Thyroid gland (tissue), 4 donors: Measurements from ENCODE around the gene GSPT1. TPM values are rescaled to one million over a fixed set of nuclear protein-coding genes. Genes with fewer than 3 reads are reported as not detected.
A peak's percentile ranks its signal among the peaks of the same experiment; 100 is the strongest.
"Not testable (repeated sequence)": the region's sequence is repeated elsewhere in the genome, so short reads cannot be mapped to it uniquely, and the experiment has no call there.

Source experiments
- DNase-seq, 2 donors: peaks; one replicate each; pipeline ENCODE4 v3.0.0-alpha.2; 2019
- H3K27ac ChIP-seq, 3 donors: fragments of 200-600 bp; sonication (generic); 1 replicate in 2 of 3; 2 replicates in 1 of 3; pipeline ENCODE4 v1.5.1; 2016 to 2019; ENCODE audit warnings: mild to moderate bottlenecking in 1 of 3, moderate library complexity in 1 of 3
- H3K27me3 ChIP-seq: fragments of 200-600 bp; sonication (generic); one replicate; pipeline ENCODE4 v1.5.1; 2019
- H3K36me3 ChIP-seq, 2 donors: fragments of 200-600 bp; sonication (generic); one replicate each; pipeline ENCODE4 v1.5.1; 2016 to 2019
- H3K4me1 ChIP-seq, 2 donors: fragments of 200-600 bp; sonication (generic); one replicate each; pipeline ENCODE4 v1.5.1; 2017 to 2019
- H3K4me3 ChIP-seq, 3 donors: fragments of 200-600 bp; sonication (generic); replicated peaks in 1 of 3; 1 replicate in 2 of 3; 2 replicates in 1 of 3; pipeline ENCODE4 v1.5.1; 2016; ENCODE audit warnings: mild to moderate bottlenecking in 1 of 3
- H3K9me3 ChIP-seq: fragments of 200-600 bp; sonication (generic); one replicate; pipeline ENCODE4 v1.5.1; 2017
- CTCF ChIP-seq, 6 experiments: fragments of 200-600 bp in 3 of 6; fragments of 450-650 bp in 3 of 6; sonication (generic) in 3 of 6; IDR thresholded peaks; one replicate each; pipeline ENCODE4 v1.5.1; 2016 to 2019; ENCODE audit warnings: antibody characterized with exemption in 6 of 6, mild to moderate bottlenecking in 2 of 6, inconsistent platforms in 1 of 6, moderate library complexity in 1 of 6
- POLR2A ChIP-seq, 2 donors: fragments of 450-650 bp; IDR thresholded peaks; one replicate each; pipeline ENCODE4 v1.6.1; 2017; ENCODE audit warnings: antibody characterized with exemption in 2 of 2, mild to moderate bottlenecking in 2 of 2, moderate library complexity in 1 of 2
- WGBS, 2 donors: methylation state at CpG; one replicate each; pipeline ENCODE4 v1.1.5; 2017; 5-methylcytosine and 5-hydroxymethylcytosine counted together
- intact Hi-C: fragments of 100-400 bp; cut with DNase I; formaldehyde crosslinking; loops from one replicate; pipeline ENCODE4 v1.15.1; 2023
- total RNA-seq, 4 donors: library from RNA; depleted of rRNA; stranded (reverse); fragments of >200 nt; gene quantifications; one replicate each; pipeline ENCODE4 v1.2.3, GENCODE V29; 2016

GSPT1 gene
- total RNA-seq = 100 to 1,000 TPM in 1 of 4 donors, 10 to 100 TPM in 3; 71.9 to 106 (median 86.6) TPM

- peak; percentile 99 to 100 for DNase-seq
- H3K36me3 ChIP-seq = no peaks in the 10 kb centered on the region
- H3K27ac ChIP-seq = peak within 1 kb of the TSS; percentile 85 to 92 (median 88)
- WGBS, 2 donors = 7 to 13% methylated on average over 11 to 14 of the region's 84 CpGs
- H3K27me3 ChIP-seq = no peaks in the 10 kb centered on the region
- intact Hi-C loops = loop anchor here (5.0 kb wide), 1 partner anchor 64 kb away; the partner anchor contains the start of gene RSL1D1
- TF ChIP-seq POLR2A (IDR thresholded peaks at IDR 0.05) = peak; percentile 82 to 94
- TF ChIP-seq CTCF (IDR thresholded peaks at IDR 0.05) = peak in 4 of 6 experiments; percentile 13 to 34 (median 17)
- no peaks in the 10 kb centered on the region for H3K9me3 ChIP-seq
- peak within 1 kb of the TSS; percentile 59 to 99 (median 77) for H3K4me3 ChIP-seq
- H3K4me1 ChIP-seq = peaks cover 25 to 26% of the 10 kb centered on the region in 2 donors
Measured at GRCh38 chr16:11915644-11916523, at the start of gene GSPT1. GSPT1 (minus strand) TSS chr16:11915956; CDS start chr16:11915720, 236 bp downstream.

- Histone ChIP-seq H3K4me3 (no peak within 1 kb of the TSS), H3K27me3 (no peaks in the 10 kb centered on the region), H3K9me3 (no peaks in the 10 kb centered on the region), H3K36me3 (no peaks in the 10 kb centered on the region), H3K27ac (peak within 1 kb of the TSS; percentile 29 to 90 (median 71)), H3K4me1 (peaks cover 16 to 22% of the 10 kb centered on the region in 2 donors)
- TF ChIP-seq CTCF (IDR thresholded peaks at IDR 0.05) (no peak), POLR2A (IDR thresholded peaks at IDR 0.05) (no peak)
- intact Hi-C loops = no loop called here
- peak in 1 of 2 donors; percentile 37 for DNase-seq
- WGBS, 2 donors = 52 to 56% methylated on average over 9 of the region's 9 CpGs
Measured at GRCh38 chr16:11964761-11965551, 49.2 kb upstream of the GSPT1 start, which contains the start of gene TNFRSF17. TNFRSF17 (plus strand) TSS chr16:11965210; CDS start chr16:11965325, 115 bp downstream.

- DNase-seq = peak in 1 of 2 donors; percentile 45
- Histone ChIP-seq H3K36me3 (no peaks in the 10 kb centered on the region), H3K9me3 (no peaks in the 10 kb centered on the region), H3K27ac (peak overlapping the region; percentile 45 to 90 (median 71)), H3K27me3 (no peaks in the 10 kb centered on the region), H3K4me3 (no peak overlapping the region), H3K4me1 (peaks cover 18 to 25% of the 10 kb centered on the region in 2 donors)
- 73 to 78% methylated on average over 6 of the region's 6 CpGs for WGBS, 2 donors
- TF ChIP-seq CTCF (IDR thresholded peaks at IDR 0.05) (no peak), POLR2A (IDR thresholded peaks at IDR 0.05) (no peak)
- intact Hi-C loops = no loop called here
Measured at GRCh38 chr16:11963706-11964105, 48.0 kb upstream of the GSPT1 start.

GRCh38 chr16:11962978-11963377, 47.2 kb upstream of the GSPT1 start:
- H3K9me3 ChIP-seq, DNase-seq, H3K36me3 ChIP-seq, H3K4me3 ChIP-seq, intact Hi-C loops, H3K27me3 ChIP-seq: not testable (repeated sequence)
- peak overlapping the region in 1 of 3 donors; percentile 45 for H3K27ac ChIP-seq
- peaks cover 24 to 32% of the 10 kb centered on the region in 2 donors for H3K4me1 ChIP-seq
- WGBS, 2 donors = 84 to 95% methylated on average over 11 of the region's 11 CpGs

- H3K36me3 ChIP-seq, H3K27ac ChIP-seq, DNase-seq, H3K4me3 ChIP-seq, H3K9me3 ChIP-seq, H3K27me3 ChIP-seq, intact Hi-C loops: not testable (repeated sequence)
- WGBS, 2 donors = 90 to 95% methylated on average over 5 of the region's 5 CpGs
- peaks cover 24 to 32% of the 10 kb centered on the region in 2 donors for H3K4me1 ChIP-seq
Measured at GRCh38 chr16:11962457-11962856, 46.7 kb upstream of the GSPT1 start.
